Measurements from ENCODE around the gene MITF.
A peak's percentile ranks its signal among the peaks of the same experiment; 100 is the strongest.

GRCh38 chr3:69855436-69856162, 116.3 kb downstream of the MITF start:
- TF ChIP-seq POLR2AphosphoS5 (IDR thresholded peaks at IDR 0.05; ENCODE audit: low read depth, low read length): no peak
- peak in 1 of 3 experiments; percentile 7; a peak in 2 of 6 replicates for TF ChIP-seq CTCF (IDR thresholded peaks at IDR 0.05 in 2 of 3, conservative IDR thresholded peaks at IDR 0.05 in 1 of 3; ENCODE audit: borderline replicate concordance in 1 of 3, insufficient read depth in 1 of 3, low read depth in 2 of 3, low read length in 2 of 3)
- TF ChIP-seq EZH2 (IDR thresholded peaks at IDR 0.05): no peak
- TF ChIP-seq EZH2phosphoT487 (IDR thresholded peaks at IDR 0.05; ENCODE audit: borderline replicate concordance): no peak
- TF ChIP-seq FOSL1 (IDR thresholded peaks at IDR 0.05; ENCODE audit: low read depth): no peak
- TF ChIP-seq POLR2A (IDR thresholded peaks at IDR 0.05; ENCODE audit: borderline replicate concordance, extremely low read depth, insufficient read depth, insufficient read length): no peak
- no peak for TF ChIP-seq ZNF274 (IDR thresholded peaks at IDR 0.05; ENCODE audit: low read depth, low read length)
- TF ChIP-seq SP1 (IDR thresholded peaks at IDR 0.05; ENCODE audit: low read depth): no peak
- no peak; the same call in 1 of the 2 replicates for TF ChIP-seq RAD21 (IDR thresholded peaks at IDR 0.05; ENCODE audit: low read depth)
- TF ChIP-seq SRF (IDR thresholded peaks at IDR 0.05; ENCODE audit: low read depth): no peak
- no peak for TF ChIP-seq ZFX (IDR thresholded peaks at IDR 0.05)
- TF ChIP-seq CEBPB (IDR thresholded peaks at IDR 0.05; ENCODE audit: low read depth): no peak

Measured in HCT116 (cell line).